Activated CD8-positive, alpha-beta T cell treated with anti-CD3 and anti-CD28 coated beads for 36 hours (primary cell): ENCODE results near the gene PKD1. TPM values are rescaled to one million over a fixed set of nuclear protein-coding genes. Genes with fewer than 3 reads are reported as not detected.
"Not testable (repeated sequence)": the region's sequence is repeated elsewhere in the genome, so short reads cannot be mapped to it uniquely, and the experiment has no call there.

Source experiments
- ATAC-seq: fragments of 200-7000 bp; cut with Tn5 transposase; one replicate; pipeline ENCODE4 v1.10.0; 2021; ENCODE audit warnings: mild to moderate bottlenecking, moderate library complexity
- CTCF ChIA-PET: fragments of 350-600 bp; sonication (Branson Sonifier 250); formaldehyde crosslinking; loops from one replicate; lab custom pipeline; 2021; ENCODE audit warnings: antibody characterized with exemption; lab: Charles Lee
- POLR2A ChIA-PET: fragments of 350-600 bp; sonication (Branson Sonifier 250); formaldehyde crosslinking; loops from one replicate; lab custom pipeline; 2021; ENCODE audit warnings: antibody characterized with exemption; lab: Charles Lee
- DNase-seq: peaks from one replicate; pipeline ENCODE4 v3.0.0-alpha.2; 2020
- H3K27ac Mint-ChIP-seq: one replicate; pipeline ENCODE4 v1.8.0; 2021; ENCODE audit warnings: mild to moderate bottlenecking, mixed read lengths
- H3K27me3 Mint-ChIP-seq: one replicate; pipeline ENCODE4 v1.8.0; 2021; ENCODE audit warnings: mixed read lengths
- H3K36me3 Mint-ChIP-seq: one replicate; pipeline ENCODE4 v1.8.0; 2021; ENCODE audit warnings: low read depth, mixed read lengths
- H3K4me1 Mint-ChIP-seq: one replicate; pipeline ENCODE4 v1.8.0; 2021; ENCODE audit warnings: low read depth, mixed read lengths
- H3K4me3 Mint-ChIP-seq: one replicate; pipeline ENCODE4 v1.8.0; 2021; ENCODE audit warnings: mild to moderate bottlenecking, moderate library complexity, mixed read lengths
- H3K9me3 Mint-ChIP-seq: one replicate; pipeline ENCODE4 v1.8.0; 2021; ENCODE audit warnings: mixed read lengths
- intact Hi-C: fragments of 100-400 bp; cut with micrococcal nuclease; formaldehyde crosslinking; loops from one replicate; pipeline ENCODE4 v1.10.0; 2022
- total RNA-seq, 2 experiments: library from RNA; stranded (reverse); gene quantifications; one replicate each; pipeline ENCODE4 v1.2.3, GENCODE V29; 2021
- TF ChIP-seq, protein P1 (sequence below): fragments of 200-600 bp; IDR thresholded peaks from one replicate; pipeline ENCODE4 v1.8.0; 2022; ENCODE audit warnings: antibody characterized with exemption, mild to moderate bottlenecking

Gene PKD1
- 10 to 100 TPM; 74.7 to 85.1 TPM for total RNA-seq

DNA sequence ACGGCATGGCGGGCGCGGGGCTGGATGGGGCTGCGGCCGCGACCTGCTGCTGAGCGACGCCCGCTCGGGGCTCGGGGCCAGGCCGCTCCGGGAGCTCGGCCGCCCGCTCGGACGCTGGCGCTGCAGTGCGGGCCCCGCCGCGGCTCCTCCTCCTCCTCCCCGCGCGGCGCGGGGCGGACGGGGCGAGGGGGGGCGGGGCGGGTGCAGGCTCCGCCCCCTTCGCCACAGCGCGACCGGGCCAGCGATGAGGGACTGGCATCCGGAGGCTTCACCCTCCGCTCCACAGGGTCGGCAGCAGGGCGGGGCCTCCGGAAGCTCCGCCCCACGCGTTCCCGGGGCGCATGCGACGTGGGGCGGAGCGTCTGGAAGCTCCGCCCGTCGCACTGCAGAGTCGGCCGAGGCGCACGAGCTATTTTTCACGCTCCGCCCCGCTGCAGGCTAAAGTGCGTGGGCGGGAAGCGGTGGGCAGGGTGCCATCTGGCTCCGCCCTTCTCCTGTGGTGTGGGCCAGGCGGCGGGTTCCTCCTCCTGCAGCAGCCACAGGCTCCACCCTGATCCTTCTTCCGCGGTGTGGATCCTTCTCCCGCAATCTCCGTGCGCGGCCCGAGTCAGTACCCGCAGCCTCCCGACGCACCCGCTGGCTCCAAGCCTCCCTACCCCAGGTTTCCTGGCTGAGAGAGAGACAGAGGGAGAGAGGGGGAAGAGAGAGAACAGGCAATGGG is at the start of gene PKD1:
Gene PKD1, minus strand, starts transcription at position 129 of the 721 bp plus-strand sequence. CDS start 209 bp downstream, outside the sequence.
- ChIA-PET POLR2A (interaction anchor here (1.1 kb wide), 1 partner anchor 19 kb away, joined by 5 read pairs; no protein-coding TSS in a partner anchor), CTCF (interaction anchor here (0.7 to 2.1 kb wide), 3 partner anchors 113 to 132 kb away, joined by 3 to 7 read pairs (median 6); no protein-coding TSS in a partner anchor)
- peak; percentile 69 for ATAC-seq
- H3K27me3 Mint-ChIP-seq, H3K9me3 Mint-ChIP-seq, intact Hi-C loops, H3K4me1 Mint-ChIP-seq, H3K36me3 Mint-ChIP-seq: not testable (repeated sequence)
- peak within 1 kb of the TSS; percentile 86 for H3K4me3 Mint-ChIP-seq
- peak; percentile 99 for DNase-seq
- H3K27ac Mint-ChIP-seq, result peak within 1 kb of the TSS; percentile 96

DNA sequence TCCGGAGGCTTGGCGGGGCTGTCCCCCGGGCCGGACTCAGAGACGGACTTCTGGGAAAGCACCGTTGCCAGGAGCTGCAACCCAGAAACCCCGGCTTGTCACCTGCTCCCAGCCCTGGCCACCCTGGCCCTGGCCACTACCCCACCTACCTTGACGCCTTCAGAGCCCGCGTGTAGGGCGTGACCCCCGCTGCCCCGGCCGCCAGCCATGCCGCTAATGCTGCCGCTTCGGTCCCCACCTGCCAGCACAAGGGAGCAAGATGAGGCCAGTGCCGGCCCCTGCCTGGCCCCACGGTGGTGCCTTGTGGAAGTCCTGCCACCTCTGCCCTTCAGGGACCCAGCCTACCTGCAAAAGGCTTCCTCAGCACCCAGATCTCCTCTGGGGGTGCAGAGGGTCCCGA is 49.3 kb upstream of the PKD1 start:
- CTCF ChIA-PET, result no interaction called here
- TF ChIP-seq, protein P1, sequence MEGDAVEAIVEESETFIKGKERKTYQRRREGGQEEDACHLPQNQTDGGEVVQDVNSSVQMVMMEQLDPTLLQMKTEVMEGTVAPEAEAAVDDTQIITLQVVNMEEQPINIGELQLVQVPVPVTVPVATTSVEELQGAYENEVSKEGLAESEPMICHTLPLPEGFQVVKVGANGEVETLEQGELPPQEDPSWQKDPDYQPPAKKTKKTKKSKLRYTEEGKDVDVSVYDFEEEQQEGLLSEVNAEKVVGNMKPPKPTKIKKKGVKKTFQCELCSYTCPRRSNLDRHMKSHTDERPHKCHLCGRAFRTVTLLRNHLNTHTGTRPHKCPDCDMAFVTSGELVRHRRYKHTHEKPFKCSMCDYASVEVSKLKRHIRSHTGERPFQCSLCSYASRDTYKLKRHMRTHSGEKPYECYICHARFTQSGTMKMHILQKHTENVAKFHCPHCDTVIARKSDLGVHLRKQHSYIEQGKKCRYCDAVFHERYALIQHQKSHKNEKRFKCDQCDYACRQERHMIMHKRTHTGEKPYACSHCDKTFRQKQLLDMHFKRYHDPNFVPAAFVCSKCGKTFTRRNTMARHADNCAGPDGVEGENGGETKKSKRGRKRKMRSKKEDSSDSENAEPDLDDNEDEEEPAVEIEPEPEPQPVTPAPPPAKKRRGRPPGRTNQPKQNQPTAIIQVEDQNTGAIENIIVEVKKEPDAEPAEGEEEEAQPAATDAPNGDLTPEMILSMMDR, result no peak
- Mint-ChIP-seq H3K27ac (no peak overlapping the region), H3K27me3 (no peaks in the 10 kb centered on the region), H3K9me3 (no peaks in the 10 kb centered on the region), H3K4me1 (no peaks in the 10 kb centered on the region), H3K36me3 (no peaks in the 10 kb centered on the region), H3K4me3 (no peak overlapping the region)
- intact Hi-C loops, result no loop called here
- POLR2A ChIA-PET, result no interaction called here
- DNase-seq (no peak), ATAC-seq (no peak)

DNA sequence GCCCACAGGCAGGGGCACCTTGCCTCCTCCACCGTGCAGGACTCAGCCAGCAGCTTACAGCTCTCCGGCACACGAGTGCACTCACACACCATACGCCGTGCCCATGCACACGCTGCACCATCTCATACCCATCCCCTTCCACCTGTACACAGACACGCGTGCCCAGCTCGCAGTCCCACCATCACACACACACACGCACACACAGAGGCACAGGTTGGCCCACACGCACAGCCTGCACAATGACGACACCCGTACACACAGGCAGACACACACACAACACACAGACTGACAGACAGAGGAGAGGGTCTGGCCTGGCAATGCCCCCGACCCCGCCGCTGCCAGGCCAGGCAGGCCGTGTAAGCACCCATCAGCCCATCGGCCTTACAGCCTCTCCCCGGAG is 48.6 kb upstream of the PKD1 start:
- no peaks in the 10 kb centered on the region for H3K9me3 Mint-ChIP-seq
- CTCF ChIA-PET, result no interaction called here
- H3K27me3 Mint-ChIP-seq, result no peaks in the 10 kb centered on the region
- ATAC-seq (no peak), DNase-seq (no peak)
- intact Hi-C loops, result no loop called here
- no peak overlapping the region for H3K4me3 Mint-ChIP-seq
- H3K27ac Mint-ChIP-seq, result no peak overlapping the region
- POLR2A ChIA-PET, result no interaction called here
- H3K36me3 Mint-ChIP-seq, result no peaks in the 10 kb centered on the region
- H3K4me1 Mint-ChIP-seq, result no peaks in the 10 kb centered on the region
- TF ChIP-seq, protein P1, result no peak

DNA sequence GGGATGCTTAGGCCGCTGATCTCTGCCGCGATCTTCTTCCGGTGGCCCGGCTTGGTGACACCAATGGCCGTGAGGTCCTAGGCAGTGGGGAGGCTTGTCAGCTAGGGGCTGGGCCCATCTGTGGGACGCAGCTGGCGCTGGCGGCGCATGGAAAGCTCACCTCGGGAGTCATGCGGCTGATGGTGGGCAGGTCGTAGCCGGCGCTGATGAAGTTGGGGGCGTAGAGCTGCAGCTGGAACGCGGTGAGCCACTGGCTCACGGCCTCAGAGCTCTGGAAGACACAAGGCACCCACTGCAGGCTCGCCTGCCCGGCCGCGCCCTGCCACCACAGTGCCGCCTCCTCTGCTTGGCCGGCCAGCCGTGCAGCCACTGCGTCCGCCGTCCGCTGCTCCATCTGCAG is 48.0 kb upstream of the PKD1 start:
- H3K4me3 Mint-ChIP-seq, result no peak overlapping the region
- DNase-seq, result no peak
- ChIA-PET CTCF (interaction anchor here (0.7 kb wide), 1 partner anchor 11 kb away, joined by 3 read pairs; no protein-coding TSS in a partner anchor), POLR2A (interaction anchor here (1.5 kb wide), 1 partner anchor 29 kb away, joined by 4 read pairs; the partner anchor contains the start of gene TRAF7)
- TF ChIP-seq, protein P1, result no peak
- no peak for ATAC-seq
- no peaks in the 10 kb centered on the region for H3K36me3 Mint-ChIP-seq
- no peaks in the 10 kb centered on the region for H3K9me3 Mint-ChIP-seq
- no peaks in the 10 kb centered on the region for H3K27me3 Mint-ChIP-seq
- H3K27ac Mint-ChIP-seq, result no peak overlapping the region
- H3K4me1 Mint-ChIP-seq, result no peaks in the 10 kb centered on the region
- intact Hi-C loops, result no loop called here

DNA sequence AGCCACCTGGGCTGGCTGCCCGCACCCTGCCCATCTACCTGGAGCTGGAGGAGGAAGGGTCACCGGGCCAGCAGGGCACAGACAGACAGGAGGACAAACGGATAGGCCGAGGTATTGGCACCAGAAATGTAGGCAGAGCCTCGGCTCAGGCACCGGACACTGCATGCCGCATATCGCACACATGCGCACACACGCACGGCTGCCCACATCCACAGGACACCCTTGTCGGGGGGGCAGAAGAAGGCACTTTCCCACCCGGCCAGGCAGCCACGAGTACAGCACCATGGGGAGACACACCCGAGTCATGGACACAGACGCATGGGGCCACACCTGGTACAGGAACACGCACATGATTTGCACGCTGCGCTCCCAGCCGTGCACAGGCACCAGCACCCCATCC is 46.3 kb upstream of the PKD1 start:
- peaks cover 4% of the 10 kb centered on the region for H3K36me3 Mint-ChIP-seq
- no peak overlapping the region for H3K4me3 Mint-ChIP-seq
- ATAC-seq, result no peak
- ChIA-PET POLR2A (interaction anchor here (0.7 to 1.5 kb wide), 5 partner anchors 10 to 220 kb away, joined by 3 to 4 read pairs (median 3); partner anchors contain the start of gene TRAF7), CTCF (no interaction called here)
- no peaks in the 10 kb centered on the region for H3K9me3 Mint-ChIP-seq
- no peaks in the 10 kb centered on the region for H3K27me3 Mint-ChIP-seq
- H3K4me1 Mint-ChIP-seq, result no peaks in the 10 kb centered on the region
- H3K27ac Mint-ChIP-seq, result no peak overlapping the region
- no peak for DNase-seq
- TF ChIP-seq, protein P1, result no peak
- intact Hi-C loops, result no loop called here
